Measurements from ENCODE around the gene B3GALT5.

The B3GALT5 gene

DNA sequence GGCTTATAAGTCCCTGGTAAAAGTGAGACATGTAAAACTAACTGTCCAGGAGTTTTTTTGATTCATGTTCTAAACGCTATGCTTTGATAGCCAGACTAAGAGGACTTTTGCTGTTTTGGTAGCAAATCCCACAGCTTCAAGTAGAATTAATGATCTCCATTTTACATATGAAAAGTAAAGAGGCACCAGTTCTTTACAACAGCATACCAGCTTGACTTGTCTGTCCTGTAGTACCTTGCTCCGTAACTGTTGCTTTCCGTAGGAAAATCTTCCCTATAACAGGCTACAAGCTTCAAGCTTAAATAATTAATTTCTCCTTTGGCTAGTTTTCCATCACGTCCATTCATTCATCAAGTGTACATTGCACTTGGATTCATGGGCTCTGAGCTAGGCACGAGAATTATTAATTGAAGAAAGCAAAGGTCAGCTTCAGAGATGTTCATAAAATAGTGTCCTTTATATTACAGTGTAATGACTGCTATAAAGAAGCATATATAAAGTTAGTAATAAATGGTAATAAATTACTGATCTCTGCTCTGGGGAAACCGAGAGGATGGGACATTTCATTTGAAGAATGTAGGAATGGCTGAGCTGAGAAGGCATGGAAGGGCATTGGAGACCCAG lies 29.2 kb downstream of the B3GALT5 start:
- in situ Hi-C loops (cut with MboI; ENCODE audit: low sequenced_read_pairs), result no loop called here

DNA sequence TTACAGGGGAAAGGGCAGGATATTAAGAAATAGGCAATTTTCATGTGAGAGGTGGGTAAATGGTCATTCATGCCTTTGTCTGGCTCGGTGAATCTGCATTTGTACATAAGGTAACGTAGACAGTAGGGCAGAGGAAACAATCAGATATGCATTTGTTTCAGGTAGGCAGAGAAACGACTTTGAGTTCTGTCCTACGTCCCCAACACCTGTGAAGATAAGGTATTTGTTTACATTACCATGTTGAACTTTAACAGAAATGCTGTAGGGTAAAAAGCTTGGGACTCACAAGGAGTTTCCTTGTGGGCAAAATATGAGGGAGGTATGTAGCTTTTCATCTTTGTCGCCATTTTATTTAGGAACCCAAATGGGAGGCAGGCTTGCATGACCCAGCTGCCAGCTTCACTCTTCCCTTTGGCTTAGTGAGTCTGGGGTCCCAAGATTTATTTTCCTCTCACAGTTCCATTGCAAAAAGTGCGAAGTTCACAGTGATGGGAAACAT lies 31.4 kb downstream of the B3GALT5 start:
- in situ Hi-C loops (cut with MboI; ENCODE audit: low sequenced_read_pairs), result no loop called here

DNA sequence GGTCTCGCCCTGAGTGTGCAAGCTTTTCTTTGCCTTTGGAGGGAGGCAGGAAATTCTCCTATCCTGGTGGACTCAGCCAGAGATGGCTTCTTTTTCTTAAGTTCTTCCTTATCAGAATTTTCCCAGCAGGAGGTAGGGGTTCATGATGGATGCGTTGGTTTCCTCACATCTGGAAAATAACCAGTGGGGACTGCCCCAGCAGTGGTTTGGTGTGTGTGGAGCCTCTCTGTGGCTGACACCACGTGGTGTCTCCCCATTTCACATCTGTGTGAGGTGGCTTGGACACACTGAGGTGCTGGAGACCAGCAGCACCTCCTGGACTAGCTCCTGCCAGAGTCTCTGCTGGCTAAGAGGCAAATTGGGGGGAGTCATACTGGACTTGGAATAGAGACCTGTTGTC lies 32.6 kb downstream of the B3GALT5 start:
- in situ Hi-C loops (cut with MboI; ENCODE audit: low sequenced_read_pairs), result no loop called here

DNA sequence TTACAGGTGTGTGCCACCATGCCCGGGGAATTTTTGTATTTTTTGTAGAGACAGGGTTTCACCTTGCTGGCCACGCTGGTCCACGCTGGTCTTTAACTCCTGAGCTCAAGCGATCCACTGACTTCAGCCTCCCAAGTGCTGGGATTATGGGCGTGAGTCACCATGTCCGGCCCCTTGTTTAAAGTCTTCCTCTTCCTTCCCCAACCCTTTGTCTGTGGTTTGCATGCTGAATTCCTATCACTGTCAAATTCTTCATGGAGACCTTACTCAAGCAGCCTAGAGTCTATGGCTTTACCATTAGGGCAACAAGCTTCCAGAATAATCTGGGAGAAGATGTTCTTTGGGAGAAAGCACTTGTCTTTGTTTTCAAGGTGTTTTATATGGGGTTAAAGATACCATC lies 34.7 kb downstream of the B3GALT5 start:
- in situ Hi-C loops (cut with MboI; ENCODE audit: low sequenced_read_pairs), result no loop called here

DNA sequence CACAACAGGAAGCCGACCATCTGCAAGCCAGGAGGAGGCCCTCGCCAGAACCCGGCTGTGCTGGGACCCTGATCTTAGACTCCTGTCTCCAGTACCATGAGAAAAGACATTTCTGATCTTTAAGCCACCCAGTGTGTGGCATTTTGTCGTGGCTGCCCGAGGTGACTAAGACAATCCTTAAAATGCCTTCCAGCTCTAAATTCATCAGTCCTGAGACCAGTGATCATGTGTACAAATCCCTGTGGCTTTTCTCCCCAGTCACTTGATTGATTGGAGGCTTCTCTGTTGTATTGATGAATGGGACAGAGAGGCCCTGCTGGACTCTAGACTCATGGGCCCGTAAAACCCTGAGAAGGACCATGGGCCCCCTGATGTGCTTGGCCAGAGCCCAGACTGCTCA lies 36.1 kb downstream of the B3GALT5 start:
- in situ Hi-C loops (cut with MboI; ENCODE audit: low sequenced_read_pairs), result no loop called here

DNA sequence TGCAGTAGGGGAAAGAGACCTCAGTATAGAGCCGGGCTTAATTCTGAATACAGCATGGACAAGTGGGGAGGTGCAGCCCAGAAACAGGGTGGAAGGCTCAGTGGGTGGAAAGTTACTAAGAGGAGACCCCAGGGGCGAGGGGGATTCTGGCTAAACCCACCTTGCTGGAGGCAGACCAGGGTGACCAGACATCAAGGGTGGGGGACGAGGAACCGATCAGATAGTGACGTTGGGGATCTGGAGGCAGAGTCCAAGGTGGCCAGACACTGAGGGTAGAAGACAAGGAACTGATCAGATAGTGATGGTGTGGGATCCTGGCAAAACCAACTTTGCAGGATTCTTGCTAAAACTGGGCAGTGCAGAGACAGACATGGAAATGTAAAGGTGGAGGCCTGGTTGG lies 36.8 kb downstream of the B3GALT5 start:
- in situ Hi-C loops (cut with MboI; ENCODE audit: low sequenced_read_pairs), result no loop called here

DNA sequence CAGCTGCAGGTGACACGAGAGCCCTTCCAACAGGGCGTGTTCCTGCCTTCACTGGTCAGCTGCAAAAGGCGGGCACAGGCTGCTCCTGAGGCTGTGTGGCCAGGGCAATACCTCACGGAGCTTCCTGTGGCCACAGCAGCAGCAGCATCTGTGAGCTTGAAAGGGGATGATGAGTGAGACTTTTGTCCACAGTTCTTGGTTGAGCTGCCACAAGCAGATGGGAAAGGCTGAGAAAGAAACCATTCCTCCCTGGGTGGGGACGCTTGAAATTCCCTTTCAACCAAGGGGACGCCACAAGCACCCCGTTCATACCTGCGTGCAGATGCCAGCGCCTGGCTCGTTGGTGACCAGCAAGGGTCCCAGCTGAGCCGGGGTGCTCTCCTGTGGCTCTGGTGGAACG lies 37.6 kb downstream of the B3GALT5 start:
- in situ Hi-C loops (cut with MboI; ENCODE audit: low sequenced_read_pairs), result no loop called here

DNA sequence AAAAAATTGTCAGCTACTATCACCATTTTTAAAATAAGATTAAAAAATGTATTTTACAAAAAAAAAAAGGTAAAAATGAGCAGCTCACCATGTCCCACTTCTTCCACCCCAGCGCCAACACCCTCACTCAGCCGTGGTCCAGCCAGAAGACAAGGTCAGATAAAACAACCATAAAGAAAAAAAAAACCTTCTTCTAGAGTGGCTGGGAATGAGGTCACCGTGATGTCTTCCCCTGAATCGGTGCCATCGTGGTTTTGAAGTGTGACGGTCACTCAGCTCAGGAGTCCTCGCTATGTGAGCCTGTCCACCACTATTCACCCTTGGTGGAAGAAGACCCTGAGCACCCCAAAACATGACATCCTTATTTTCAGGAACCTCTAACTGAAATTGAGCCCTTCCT lies 38.1 kb downstream of the B3GALT5 start:
- in situ Hi-C loops (cut with MboI; ENCODE audit: low sequenced_read_pairs), result no loop called here

DNA sequence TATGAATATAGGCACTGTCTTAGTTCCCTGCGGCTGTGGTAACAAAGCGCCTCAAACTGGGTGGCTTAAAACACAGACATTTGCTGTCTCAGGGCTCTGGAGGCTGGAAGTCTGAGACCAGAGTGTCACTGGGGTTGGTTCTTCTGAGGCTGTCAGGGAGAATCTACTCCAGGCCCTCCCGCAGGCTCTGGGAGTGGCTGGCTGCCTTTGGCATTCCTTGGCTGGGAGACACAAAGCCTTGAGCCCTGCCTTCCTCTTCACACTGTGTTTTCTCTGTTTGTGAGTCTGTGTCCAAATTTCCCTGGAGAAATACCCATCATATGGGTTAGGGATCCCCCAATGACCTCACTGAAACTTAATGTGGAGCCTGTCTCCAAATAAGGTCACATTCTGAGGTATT lies 38.5 kb downstream of the B3GALT5 start:
- in situ Hi-C loops (cut with MboI; ENCODE audit: low sequenced_read_pairs), result no loop called here

DNA sequence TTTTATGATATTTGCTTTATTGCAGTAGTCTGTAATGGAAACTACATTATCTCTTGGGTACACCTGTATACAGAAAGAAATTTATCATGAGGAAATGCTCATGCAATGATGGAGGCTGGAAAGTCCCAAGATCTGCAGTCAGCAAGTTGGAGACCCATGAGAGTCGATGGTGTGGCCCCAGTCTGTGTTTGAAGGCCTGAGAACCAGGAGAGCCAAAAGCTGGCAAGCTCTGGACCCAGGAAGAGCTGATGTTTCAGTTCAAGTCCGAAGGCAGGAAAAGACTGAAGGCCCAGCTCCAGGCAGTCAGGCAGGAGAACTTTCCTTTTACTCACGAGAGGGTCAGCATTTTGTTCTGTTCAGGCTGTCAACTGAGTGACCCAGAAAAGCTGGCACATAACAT lies 42.2 kb downstream of the B3GALT5 start:
- in situ Hi-C loops (cut with MboI; ENCODE audit: low sequenced_read_pairs), result no loop called here

DNA sequence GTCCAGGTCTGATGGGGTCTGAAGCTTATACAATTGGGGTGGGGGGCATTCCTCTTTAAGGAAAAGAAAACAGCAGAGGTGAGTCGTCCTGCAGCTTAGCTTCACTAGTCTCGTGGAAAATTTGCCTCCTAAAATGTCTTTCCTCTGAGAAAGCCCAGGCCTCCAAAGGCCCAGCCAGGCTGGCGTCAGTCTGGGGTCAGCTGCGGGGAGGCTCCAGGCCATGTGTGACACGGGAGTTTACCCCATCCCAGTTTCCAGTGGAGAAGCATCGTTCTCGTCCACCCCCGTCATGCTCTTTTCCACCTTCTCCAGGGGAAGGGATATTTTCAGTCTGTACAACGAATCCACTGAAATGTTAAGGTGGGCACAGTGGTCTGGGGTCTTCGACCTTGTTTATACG lies 42.8 kb downstream of the B3GALT5 start:
- in situ Hi-C loops (cut with MboI; ENCODE audit: low sequenced_read_pairs), result no loop called here

DNA sequence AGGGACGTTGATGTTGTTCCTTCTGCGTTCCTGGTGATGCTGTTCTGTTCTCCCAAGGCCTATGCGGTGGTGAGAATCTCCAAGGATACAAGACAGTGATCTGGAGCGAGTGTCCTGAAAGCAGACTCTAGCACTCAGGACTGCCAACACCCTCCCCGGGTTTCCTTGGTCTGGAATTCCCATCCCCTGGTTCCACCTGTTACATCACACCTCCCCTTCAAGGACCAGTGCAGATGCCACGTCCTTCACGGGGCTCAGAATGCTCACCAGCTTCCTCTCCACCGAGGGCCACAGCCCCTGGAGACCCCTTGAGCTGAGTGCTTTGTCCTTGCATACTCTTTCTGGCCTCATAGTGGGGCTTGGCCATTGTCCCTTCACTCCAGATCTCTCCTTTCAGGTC lies 43.5 kb downstream of the B3GALT5 start:
- in situ Hi-C loops (cut with MboI; ENCODE audit: low sequenced_read_pairs), result no loop called here

DNA sequence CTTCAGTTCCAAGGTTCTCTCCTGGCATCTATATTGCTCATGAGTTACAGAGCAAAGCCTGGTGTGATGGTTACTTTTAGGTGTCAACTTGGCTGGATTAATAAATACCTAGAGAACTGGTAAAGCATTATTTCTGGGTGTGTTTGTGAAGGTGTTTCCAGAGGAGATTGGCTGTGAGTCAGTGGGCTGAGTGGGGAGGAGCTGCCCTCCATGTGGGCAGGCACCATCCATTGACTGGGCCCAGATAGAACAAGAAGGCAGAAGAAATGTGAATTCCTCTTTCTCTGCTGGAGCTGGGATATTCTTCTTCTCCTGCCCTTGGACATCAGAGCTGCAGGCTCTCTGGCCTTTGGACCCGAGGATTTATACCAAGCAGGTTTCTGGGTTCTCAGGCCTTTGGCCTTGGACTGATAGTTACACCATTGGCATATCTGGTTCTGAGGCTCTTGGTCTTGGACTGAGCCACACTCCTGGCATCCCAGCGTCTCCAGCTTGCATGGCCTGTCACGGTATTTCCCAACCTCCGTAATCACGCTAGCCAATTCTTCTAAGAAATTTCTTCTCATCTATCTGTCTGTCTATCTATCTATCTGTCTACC lies 44.5 kb downstream of the B3GALT5 start:
- in situ Hi-C loops (cut with MboI; ENCODE audit: low sequenced_read_pairs), result no loop called here

DNA sequence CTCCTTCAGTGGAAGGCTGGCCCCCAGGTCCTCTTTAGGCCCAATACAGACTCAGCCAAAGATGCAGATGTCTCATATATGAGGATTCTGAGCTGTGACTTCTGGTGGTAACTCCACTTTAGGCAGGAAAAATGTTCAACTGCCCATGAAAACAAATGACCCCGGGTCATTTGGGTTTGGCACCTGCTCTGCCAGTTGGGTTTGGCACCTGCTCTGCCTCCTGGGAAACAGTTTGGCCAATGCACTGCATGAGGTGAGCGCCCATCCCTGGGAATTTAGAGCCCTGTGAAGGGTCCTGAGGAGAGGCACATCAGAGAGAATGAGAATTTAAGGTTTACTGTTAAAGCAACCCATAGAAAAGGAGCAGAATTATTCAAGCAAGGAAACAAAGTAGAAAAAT lies 45.3 kb downstream of the B3GALT5 start:
- in situ Hi-C loops (cut with MboI; ENCODE audit: low sequenced_read_pairs), result no loop called here

DNA sequence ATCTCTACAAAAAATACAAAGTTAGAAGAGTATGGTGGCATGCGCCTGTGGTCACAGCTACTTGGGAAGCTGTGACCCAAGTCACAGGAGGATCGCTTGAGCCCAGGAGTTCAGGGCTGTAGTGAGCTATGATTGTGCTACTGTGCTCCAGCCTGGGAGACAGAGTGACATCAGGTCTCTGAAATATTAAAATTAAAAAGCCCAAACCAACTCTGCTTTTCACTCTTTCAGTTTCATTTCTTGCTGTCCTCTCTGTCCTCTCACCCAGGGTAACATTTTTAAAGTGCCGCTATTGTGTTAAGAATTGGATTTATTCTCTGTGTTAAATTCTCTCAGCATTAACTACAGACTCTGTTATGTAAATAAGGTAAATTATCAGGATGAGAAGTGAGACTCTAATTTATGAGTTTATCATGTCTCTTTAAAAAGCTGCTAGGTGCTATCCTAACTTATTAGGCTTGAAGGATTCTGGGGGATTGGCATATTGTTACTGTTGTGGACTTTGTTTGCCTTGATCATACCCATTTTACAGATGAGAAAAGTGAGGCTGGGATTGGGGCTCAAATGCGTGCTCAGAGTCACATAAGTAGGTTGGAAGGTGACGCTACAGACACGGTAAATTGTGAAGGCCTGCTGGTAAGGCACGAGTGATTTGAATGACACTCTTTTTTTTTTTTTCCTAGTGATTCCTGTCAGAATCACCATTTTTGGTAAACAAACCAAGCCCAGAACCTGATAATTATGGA lies 46.5 kb downstream of the B3GALT5 start:
- in situ Hi-C loops (cut with MboI; ENCODE audit: low sequenced_read_pairs), result no loop called here

DNA sequence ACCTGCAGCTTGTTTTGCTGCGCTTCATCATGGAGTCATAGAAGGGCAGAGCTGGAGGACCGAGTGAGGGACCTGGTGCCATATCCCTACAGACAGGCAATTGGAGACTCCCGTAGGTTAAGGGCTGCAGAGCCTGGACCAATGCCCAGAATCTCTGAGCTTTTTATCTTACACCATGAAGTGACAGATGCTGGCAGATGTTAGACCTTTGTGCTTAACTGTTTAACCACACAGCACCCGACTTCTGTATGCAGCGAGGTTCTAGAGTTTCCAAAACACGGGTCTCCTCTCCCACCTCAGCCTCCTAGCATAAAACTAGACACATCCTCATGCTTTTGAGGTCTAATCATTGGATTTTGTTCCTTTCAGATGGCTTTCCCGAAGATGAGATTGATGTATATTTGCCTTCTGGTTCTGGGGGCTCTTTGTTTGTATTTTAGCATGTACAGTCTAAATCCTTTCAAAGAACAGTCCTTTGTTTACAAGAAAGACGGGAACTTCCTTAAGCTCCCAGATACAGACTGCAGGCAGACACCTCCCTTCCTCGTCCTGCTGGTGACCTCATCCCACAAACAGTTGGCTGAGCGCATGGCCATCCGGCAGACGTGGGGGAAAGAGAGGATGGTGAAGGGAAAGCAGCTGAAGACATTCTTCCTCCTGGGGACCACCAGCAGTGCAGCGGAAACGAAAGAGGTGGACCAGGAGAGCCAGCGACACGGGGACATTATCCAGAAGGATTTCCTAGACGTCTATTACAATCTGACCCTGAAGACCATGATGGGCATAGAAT lies 47.6 kb downstream of the B3GALT5 start:
- in situ Hi-C loops (cut with MboI; ENCODE audit: low sequenced_read_pairs), result no loop called here

DNA sequence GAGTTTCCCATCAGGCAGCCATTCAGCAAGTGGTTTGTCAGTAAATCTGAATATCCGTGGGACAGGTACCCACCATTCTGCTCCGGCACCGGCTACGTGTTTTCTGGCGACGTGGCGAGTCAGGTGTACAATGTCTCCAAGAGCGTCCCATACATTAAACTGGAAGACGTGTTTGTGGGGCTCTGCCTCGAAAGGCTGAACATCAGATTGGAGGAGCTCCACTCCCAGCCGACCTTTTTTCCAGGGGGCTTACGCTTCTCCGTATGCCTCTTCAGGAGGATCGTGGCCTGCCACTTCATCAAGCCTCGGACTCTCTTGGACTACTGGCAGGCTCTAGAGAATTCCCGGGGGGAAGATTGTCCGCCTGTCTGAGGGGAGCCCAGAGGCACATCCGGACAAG lies 48.4 kb downstream of the B3GALT5 start:
- in situ Hi-C loops (cut with MboI; ENCODE audit: low sequenced_read_pairs), result no loop called here

DNA sequence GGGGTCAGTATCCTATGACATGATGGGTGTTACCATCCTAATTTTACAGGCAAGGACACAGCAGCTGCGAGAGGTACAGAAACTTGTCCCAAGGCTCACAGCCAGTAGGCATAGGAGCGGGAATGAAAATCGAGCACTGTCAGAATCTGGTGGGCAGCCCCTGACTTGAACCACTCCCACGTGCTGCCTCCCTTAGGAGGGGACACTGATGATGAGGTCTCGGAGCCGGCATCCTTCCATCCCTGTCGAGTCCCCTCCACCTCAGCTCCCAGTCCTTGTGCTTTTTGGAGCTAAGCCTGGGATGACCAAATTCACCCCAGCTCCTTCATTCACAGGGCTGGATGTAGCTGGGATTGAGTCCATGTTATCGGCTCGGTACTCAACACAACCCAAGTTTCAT lies 49.0 kb downstream of the B3GALT5 start:
- in situ Hi-C loops (cut with MboI; ENCODE audit: low sequenced_read_pairs), result no loop called here

DNA sequence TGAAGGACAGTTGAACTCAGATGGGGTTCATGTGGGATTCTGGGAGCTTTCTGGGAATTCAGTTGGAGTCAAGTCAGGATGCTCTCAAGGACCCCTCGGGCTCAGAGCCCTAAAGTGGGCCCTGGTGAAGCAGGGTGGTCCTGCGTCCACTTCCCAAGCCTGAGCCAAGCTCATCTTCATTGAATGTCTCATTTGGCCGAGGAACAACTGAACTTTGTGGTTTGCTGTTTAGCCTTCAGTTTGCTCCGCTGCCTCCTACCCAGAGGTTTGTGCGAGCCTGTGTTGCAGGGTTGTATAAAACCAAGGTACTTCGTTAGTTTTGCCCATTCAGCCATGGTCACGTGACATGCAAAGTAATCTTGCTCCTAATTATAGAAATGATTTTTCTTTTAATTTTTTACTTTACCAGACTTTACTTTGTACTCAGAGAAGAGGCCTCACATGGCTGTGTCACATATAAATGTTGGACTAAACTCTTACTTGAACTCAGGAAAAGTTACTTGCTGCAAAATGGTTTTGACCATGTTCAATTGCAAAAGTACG lies 49.7 kb downstream of the B3GALT5 start:
- in situ Hi-C loops (cut with MboI; ENCODE audit: low sequenced_read_pairs), result no loop called here

DNA sequence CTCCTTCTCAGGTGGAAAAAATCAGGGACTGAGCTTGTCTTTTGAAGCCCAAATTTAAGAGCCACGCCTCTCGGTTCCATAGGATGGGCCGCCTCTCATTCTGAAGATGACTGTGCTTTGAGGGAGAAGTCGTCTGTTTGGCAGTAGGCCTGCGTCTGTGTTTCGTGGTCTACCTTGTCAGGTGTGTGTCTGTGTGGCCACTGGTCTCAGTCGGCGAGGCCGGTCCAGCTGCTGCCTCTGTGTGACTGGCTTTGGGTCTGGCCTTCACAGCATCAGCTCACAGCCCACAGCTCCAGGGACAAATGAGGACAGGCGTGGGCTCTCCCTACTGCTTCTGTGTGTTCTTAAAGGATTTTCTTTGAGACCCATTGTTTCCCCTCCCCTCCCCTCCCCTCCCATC lies 50.3 kb downstream of the B3GALT5 start:
- in situ Hi-C loops (cut with MboI; ENCODE audit: low sequenced_read_pairs), result no loop called here
